ENCODE measurements around the gene RNU1-1. TPM values are rescaled to one million over a fixed set of nuclear protein-coding genes. Genes with fewer than 3 reads are reported as not detected.
"Not testable (repeated sequence)": the region's sequence is repeated elsewhere in the genome, so short reads cannot be mapped to it uniquely, and the experiment has no call there.

RNU1-1 gene
- total and polyA plus RNA-seq, 9 of the 15 experiments (the other 6 are each of a cell fraction or from before 2014, with no cell fraction given): under 0.01 to 32,823 (median 2,538) TPM; not detected in 4

DNA sequence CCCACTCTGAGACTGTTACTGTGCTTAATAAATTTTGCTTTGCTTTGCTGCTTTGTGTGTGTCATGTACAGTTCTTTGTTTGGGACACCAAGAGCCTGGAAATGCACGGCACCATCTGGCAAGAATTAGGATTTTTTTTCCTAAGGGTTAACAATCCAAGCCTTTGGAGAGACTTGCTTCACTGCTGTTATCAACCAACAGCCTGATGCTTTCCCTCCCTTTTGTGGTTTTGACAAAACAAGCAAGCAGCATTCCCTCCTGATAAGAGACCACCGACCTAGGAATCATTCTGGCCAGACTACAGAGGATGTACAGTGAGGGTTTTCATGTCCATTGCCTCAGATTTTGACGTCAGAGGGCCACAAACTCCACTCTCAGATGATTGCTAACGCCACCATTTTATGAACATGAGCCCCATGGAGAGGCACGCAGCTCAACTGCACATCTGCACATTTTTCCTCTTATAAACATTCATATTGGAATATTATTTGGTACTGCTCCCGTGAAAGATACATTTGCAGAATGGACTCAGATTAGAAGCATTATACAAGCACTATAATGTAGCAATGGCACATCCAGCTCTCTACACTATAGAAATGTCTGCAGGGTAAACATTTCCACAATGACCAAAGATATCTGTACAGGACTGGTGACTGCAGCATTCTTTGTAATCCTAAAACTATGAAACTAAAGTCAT is 5.3 kb upstream of the RNU1-1 start (continued):
- TF ChIP-seq, protein P1, sequence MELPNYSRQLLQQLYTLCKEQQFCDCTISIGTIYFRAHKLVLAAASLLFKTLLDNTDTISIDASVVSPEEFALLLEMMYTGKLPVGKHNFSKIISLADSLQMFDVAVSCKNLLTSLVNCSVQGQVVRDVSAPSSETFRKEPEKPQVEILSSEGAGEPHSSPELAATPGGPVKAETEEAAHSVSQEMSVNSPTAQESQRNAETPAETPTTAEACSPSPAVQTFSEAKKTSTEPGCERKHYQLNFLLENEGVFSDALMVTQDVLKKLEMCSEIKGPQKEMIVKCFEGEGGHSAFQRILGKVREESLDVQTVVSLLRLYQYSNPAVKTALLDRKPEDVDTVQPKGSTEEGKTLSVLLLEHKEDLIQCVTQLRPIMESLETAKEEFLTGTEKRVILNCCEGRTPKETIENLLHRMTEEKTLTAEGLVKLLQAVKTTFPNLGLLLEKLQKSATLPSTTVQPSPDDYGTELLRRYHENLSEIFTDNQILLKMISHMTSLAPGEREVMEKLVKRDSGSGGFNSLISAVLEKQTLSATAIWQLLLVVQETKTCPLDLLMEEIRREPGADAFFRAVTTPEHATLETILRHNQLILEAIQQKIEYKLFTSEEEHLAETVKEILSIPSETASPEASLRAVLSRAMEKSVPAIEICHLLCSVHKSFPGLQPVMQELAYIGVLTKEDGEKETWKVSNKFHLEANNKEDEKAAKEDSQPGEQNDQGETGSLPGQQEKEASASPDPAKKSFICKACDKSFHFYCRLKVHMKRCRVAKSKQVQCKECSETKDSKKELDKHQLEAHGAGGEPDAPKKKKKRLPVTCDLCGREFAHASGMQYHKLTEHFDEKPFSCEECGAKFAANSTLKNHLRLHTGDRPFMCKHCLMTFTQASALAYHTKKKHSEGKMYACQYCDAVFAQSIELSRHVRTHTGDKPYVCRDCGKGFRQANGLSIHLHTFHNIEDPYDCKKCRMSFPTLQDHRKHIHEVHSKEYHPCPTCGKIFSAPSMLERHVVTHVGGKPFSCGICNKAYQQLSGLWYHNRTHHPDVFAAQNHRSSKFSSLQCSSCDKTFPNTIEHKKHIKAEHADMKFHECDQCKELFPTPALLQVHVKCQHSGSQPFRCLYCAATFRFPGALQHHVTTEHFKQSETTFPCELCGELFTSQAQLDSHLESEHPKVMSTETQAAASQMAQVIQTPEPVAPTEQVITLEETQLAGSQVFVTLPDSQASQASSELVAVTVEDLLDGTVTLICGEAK (IDR thresholded peaks at IDR 0.05): peak; percentile 39; the same call in 1 of the 2 replicates
- TF ChIP-seq, protein P1 (CRISPR knock-in tag; IDR thresholded peaks at IDR 0.05): not testable (repeated sequence)
- peak; percentile 70; the same call in 1 of the 2 replicates for TF ChIP-seq STAT5A (IDR thresholded peaks at IDR 0.05; ENCODE audit: borderline replicate concordance, low read length)
- TF ChIP-seq, protein P2, sequence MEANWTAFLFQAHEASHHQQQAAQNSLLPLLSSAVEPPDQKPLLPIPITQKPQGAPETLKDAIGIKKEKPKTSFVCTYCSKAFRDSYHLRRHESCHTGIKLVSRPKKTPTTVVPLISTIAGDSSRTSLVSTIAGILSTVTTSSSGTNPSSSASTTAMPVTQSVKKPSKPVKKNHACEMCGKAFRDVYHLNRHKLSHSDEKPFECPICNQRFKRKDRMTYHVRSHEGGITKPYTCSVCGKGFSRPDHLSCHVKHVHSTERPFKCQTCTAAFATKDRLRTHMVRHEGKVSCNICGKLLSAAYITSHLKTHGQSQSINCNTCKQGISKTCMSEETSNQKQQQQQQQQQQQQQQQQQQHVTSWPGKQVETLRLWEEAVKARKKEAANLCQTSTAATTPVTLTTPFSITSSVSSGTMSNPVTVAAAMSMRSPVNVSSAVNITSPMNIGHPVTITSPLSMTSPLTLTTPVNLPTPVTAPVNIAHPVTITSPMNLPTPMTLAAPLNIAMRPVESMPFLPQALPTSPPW (CRISPR knock-in tag; IDR thresholded peaks at IDR 0.05): peak; percentile 56
- TF ChIP-seq, protein P3, sequence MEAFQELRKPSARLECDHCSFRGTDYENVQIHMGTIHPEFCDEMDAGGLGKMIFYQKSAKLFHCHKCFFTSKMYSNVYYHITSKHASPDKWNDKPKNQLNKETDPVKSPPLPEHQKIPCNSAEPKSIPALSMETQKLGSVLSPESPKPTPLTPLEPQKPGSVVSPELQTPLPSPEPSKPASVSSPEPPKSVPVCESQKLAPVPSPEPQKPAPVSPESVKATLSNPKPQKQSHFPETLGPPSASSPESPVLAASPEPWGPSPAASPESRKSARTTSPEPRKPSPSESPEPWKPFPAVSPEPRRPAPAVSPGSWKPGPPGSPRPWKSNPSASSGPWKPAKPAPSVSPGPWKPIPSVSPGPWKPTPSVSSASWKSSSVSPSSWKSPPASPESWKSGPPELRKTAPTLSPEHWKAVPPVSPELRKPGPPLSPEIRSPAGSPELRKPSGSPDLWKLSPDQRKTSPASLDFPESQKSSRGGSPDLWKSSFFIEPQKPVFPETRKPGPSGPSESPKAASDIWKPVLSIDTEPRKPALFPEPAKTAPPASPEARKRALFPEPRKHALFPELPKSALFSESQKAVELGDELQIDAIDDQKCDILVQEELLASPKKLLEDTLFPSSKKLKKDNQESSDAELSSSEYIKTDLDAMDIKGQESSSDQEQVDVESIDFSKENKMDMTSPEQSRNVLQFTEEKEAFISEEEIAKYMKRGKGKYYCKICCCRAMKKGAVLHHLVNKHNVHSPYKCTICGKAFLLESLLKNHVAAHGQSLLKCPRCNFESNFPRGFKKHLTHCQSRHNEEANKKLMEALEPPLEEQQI (IDR thresholded peaks at IDR 0.05): peak; percentile 78; the same call in 1 of the 2 replicates
- TF ChIP-seq, protein P4, sequence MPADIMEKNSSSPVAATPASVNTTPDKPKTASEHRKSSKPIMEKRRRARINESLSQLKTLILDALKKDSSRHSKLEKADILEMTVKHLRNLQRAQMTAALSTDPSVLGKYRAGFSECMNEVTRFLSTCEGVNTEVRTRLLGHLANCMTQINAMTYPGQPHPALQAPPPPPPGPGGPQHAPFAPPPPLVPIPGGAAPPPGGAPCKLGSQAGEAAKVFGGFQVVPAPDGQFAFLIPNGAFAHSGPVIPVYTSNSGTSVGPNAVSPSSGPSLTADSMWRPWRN (IDR thresholded peaks at IDR 0.05; ENCODE audit: low read depth): peak; percentile 96
- TF ChIP-seq L3MBTL2 (IDR thresholded peaks at IDR 0.05): peak; percentile 92
- peak; percentile 97 for TF ChIP-seq GATA2 (CRISPR knock-in tag; IDR thresholded peaks at IDR 0.05)
- TF ChIP-seq HDAC1 (IDR thresholded peaks at IDR 0.05): peak; percentile 35 to 99; a peak in 2 of 4 replicates
- peak; percentile 77; the same call in 1 of the 2 replicates for TF ChIP-seq NFATC3 (IDR thresholded peaks at IDR 0.05)
